ENCODE data around the gene PDXK. TPM values are rescaled to one million over a fixed set of nuclear protein-coding genes. Genes with fewer than 3 reads are reported as not detected.
"Not testable (repeated sequence)": the region's sequence is repeated elsewhere in the genome, so short reads cannot be mapped to it uniquely, and the experiment has no call there.

Gene PDXK
- 38.9 and 45.7 TPM in 2 replicates for total RNA-seq (2014; rRNA removed; shearing (Covaris generic))
- polyA plus RNA-seq (2014; cell fraction: nucleus; rRNA removed) = 35.1 and 38.7 TPM in 2 replicates

DNA sequence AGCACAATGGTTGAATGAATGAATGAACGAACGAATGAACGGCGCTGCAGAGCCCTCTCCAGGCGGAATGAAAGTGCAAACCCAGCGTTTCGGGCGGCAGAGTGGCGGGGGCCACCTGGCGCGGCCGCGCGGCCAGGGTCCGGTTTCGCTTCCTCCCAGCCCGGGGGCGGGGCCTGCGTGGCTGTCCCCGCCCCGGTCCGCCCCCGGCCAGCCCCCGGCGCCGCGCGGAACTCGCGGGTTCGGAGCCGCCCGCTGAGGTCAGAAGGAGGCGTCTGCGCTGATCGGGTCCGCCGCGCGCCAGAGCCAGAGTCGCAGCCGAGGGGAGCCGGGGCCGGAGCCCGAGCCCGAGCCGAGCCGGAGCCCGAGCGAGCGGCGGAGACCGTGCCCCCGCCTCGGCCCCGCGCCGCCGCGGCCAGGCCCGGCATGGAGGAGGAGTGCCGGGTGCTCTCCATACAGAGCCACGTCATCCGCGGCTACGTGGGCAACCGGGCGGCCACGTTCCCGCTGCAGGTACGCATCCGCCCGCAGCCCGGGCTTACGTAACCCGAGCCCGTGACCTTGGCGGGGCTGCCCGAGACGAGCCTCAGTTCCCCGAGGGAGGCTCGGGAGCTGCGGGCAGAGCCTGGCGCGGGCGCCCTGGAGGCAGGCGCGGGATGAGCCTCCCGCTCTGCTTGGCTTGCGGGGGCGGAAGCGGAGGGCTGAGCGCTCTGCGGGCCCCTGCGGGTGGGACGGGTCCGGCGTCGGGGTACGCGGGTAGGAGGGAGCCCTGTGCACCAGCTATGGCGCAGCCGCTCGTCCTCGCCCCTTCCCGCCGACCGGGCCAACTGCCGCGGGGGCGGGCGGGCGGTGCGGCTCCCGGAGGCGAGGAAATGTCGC, at the start of gene PDXK:
PDXK (plus strand) TSS at position 258 of the 876 bp plus-strand sequence; CDS start at position 424, 166 bp downstream.
- peak; percentile 62 for DNase-seq (ENCODE audit: extremely low read depth, low read depth)

DNA sequence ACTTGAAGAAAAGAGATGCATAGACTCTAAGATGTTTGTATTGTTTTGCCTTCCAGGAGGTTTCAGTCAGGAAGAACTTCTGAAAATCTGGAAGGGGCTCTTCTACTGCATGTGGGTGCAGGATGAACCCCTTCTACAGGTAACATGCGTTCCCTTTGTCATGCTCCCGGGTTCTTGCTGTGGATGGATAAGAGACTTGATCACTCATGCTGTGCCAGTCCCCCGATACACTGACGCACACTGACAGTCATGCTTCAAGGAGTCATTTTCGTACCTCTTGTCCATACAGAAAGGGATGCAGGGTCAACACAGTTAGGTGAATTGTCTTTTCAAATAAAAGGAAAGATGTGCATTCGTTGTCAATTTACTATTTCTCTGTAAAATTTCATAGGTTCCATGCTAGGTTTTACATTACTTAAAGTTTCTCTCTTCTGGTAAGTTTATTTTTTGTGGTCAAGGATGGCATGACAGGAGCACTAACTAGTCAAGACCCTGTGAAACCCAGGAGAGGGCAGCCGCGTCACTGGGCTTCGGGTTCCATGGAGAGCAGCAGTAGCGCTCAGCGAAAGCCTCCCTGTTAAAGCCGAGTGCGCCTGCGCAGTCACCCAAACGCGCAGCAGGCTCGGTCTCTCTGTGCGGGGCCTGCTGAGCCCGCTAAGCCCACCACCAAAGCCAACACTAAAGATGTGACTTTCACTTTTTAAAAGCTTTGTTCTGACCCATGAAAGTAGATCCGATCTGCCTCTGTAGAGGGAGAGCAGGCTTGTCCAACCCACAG, 48.9 kb upstream of the PDXK start:
- no peak for DNase-seq (ENCODE audit: extremely low read depth, low read depth)

DNA sequence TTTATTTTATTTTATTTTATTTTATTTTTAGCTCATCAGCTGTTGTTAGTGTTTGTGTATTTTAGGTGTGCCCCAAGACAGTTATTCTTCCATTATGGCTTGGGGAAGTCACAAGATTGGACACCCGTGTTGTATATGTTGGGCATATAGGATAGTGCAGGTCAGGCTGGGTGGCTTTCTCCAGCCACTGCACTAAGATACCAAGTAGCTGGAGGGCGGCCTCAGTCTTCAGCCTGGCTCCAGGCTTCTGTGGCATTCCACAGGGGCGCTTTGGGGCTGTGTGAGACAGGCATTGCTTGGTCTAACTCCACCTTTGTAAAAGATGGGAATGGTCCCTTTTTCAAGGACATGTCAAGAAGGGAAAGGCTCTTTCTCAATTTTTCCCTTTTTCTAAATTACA, 43.1 kb upstream of the PDXK start:
- DNase-seq (ENCODE audit: extremely low read depth, low read depth) = no peak

DNA sequence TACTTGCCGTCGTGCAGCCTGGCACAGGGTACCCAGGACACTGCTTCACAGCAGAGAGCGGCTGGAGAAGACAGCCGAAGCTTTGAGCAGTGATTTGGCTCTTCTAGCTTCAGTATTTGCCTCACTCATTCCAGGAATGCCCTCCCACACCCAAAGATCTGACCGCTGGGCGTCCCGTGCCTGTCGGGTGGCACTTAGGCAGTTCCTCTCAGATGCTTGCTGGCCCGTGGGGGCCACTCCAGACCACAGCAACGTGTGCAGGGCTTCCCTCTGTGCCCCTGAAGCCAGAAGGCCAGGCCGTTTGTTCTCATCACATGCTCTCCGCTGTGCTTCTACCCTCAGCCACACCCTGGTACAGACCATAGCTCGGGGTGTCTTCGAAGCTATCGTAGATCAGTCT, 42.5 kb upstream of the PDXK start:
- no peak for DNase-seq (ENCODE audit: extremely low read depth, low read depth)

DNA sequence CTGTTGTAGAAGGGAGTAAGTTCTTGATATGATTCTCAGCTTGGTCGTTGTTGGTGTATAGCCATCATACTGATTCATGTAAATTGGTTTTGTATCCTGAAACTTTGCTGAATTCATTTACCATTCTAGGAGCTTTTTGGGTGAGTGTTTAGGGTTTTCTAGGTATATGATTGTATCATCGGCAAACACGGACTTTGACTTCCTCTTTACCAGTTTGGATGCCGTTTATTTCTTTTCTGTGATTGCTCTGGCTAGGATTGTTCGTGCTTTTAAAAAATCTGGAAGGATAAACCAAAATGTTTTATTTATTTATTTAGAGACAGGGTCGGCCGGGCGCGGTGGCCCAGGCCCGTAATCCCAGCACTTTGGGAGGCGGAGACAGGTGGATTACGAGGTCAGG, 39.0 kb upstream of the PDXK start:
- DNase-seq (ENCODE audit: extremely low read depth, low read depth) = no peak

DNA sequence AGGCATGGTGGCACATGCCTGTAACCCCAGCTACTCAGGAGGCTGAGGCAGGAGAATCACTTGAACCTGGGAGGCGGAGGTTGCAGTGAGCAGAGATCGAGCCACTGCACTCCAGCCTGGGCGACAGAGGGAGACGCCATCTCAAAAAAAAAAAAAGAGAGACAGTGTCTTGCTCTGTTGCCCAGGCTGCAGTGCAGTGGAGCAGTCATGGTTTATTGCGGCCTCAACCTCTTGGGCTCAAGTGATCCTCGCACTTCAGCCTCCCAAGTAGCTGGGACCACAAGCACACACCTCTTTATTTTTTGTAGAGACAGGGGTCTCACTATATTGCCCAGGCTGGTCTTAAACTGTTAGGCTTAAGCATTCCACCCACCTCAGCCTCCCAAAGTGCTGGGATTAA, 38.5 kb upstream of the PDXK start:
- DNase-seq (ENCODE audit: extremely low read depth, low read depth) = not testable (repeated sequence)

DNA sequence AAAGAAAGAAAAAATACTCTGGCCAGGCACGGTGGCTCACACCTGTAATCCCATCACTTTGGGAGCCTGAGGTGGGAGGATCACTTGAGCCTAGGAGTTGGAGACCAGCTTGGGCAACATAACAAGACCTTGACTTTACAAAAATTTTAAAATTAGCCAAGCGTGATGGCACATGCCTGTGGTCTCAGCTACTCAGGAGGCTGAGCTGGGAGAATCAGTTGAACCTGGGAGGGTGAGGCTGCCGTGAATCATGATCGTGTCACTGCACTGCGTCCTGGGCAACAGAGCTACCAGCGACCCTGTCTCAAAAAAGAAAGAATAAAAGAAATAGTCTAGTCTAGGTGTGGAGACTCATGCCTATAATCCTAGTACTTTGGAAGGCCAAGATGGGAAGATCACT, 37.3 kb upstream of the PDXK start:
- DNase-seq (ENCODE audit: extremely low read depth, low read depth) = no peak

DNA sequence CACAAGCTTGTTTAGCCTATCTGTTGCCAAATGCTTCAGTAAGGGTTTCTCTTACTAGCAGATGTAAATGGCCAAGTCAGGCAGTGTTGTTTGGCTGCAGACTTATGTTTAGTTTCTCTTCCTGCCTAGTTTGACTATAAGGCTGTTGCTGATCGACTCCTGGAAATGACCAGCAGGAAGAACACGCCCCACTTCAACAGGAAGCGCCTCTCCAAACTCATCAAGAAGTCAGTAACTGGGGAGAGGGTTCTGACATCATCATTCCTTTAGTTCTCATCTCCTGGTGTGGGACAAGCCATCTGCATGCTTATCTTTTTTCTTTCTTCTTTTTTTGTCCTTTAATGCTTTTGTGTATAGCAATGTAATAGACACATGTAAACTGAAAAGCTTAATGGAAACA, 34.5 kb upstream of the PDXK start:
- no peak for DNase-seq (ENCODE audit: extremely low read depth, low read depth)

DNA sequence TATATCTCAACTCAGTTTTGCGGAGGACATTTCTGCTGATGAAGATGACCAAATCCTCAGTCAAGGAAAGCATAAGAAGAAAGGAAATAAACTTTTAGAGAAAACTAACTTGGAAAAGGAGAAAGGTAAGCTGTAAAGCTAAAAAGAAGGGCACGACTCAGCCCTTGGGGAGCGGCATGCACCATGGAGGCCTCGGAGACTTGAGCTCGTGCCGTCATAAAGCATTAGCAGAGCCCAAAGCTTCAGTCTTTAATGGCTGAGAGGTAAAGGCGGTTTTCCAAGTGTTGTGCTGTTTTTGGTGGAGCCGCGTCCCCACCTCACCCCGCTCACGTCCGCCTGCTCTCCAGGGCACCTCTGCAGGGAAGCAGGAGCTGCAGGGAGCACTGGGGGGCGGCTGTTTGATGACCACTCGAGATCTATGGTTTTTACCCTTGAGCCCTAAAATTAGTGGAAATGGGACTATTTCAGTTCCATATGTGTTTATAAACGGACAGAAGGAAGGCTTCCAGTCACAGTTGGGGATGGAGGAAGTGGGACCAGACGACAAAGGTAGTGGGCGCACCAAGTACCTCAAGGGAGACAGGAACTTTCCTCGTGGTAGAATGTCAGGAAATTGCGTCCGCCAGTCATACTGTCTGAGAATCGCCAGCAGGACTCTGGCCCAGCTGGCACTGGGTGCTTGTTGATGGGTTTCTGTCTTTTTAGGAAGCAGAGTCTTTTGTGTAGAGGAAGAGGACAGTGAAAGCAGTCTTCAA, 31.9 kb upstream of the PDXK start:
- no peak for DNase-seq (ENCODE audit: extremely low read depth, low read depth)

DNA sequence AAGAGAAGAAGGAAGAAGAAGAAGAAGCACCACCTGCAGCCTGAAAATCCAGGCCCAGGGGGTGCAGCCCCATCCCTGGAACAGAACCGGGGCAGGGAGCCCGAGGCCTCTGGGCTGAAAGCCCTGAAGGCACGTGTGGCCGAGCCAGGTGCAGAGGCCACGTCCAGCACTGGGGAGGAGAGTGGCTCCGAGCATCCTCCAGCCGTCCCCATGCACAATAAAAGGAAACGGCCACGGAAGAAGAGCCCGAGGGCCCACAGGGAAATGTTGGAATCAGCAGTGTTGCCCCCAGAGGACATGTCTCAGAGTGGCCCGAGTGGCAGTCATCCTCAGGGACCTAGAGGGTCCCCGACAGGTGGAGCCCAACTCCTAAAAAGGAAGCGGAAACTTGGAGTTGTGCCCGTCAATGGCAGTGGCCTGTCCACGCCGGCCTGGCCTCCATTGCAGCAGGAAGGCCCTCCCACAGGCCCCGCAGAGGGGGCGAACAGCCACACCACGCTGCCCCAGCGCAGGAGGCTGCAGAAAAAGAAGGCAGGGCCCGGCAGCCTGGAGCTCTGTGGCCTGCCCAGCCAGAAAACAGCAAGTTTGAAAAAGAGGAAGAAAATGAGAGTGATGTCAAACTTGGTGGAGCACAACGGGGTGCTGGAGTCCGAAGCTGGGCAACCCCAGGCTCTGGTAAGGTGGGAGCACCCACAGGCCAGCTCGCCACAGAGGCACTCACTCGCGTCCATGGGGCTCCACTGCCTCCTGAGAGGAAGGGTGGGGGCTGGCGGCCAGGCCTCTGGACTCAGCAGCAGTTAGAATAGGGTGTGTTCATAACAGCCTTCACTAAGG, 31.1 kb upstream of the PDXK start:
- no peak for DNase-seq (ENCODE audit: extremely low read depth, low read depth)

DNA sequence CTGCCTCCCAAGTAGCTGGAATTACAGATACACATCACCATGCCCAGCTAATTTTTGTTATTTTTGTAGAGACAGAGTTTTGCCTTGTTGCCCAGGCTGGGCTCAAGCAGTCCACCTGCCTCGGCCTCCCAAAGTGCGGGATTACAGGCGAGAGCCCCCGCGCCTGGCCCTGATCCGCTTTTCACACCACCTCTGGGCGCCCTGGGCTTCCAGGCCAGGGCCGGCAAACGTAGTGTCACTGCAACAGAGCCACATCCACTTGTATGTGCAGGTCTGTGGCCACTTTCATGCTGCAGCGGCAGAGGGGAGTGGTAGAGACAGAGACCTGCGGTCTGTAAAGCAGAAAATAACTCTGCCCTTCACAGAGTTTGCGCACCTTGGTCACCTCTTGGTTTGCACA, 30.0 kb upstream of the PDXK start:
- DNase-seq (ENCODE audit: extremely low read depth, low read depth) = no peak

DNA sequence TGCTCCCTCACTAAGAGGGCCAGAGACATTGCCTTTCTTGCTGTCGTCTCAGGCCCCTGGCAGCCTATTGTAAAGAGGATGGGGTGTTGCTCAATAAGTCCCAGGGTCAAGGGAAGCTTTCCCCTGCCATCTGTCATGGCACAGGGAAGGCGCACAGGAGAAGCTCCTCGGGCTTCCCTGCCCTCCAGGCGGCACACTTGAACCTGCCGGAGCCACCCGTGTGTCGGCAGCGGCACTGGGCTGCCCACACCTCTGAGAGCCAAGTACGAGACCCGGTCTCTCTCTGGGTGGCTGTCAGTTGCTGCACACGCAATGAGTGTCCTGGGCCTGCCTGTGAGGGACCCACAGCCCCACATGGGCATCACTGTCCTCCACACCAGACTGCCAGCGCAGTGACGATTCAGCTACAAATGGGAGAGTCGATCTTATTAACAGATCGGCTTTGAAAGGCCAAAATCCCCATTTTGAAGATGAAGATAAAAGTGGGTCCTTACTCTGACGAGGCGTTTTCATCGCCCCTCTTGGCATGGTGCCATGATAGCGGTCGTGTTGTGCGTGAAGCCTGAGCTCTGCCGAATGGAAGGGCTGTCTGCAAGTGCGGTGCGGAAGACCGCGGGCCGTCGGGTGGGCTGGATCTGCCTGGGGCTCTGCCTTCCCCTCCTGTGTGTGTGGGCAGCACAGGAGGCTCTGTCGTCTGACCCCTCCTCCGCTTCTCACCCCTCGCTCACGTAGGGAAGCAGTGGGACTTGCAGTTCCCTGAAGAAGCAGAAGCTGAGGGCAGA, 29.2 kb upstream of the PDXK start:
- no peak for DNase-seq (ENCODE audit: extremely low read depth, low read depth)

DNA sequence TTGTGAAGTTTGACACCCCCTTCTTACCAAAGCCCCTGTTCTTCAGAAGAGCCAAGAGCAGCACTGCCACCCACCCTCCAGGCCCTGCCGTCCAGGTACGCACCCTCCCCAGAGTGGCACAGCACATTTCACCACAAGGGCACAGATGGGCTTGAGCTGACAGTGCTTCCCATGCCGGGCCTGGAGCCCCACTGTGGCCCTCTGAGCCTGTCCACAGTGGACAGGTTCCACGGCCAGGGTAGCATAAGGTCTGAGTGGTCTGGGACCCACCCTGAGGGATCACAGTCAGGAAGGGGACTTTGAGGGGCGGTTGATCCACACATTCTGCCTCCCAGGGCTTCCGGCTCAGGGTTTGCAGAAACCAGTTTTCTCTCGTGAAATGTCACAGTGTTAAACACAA, 28.6 kb upstream of the PDXK start:
- DNase-seq (ENCODE audit: extremely low read depth, low read depth) = no peak

DNA sequence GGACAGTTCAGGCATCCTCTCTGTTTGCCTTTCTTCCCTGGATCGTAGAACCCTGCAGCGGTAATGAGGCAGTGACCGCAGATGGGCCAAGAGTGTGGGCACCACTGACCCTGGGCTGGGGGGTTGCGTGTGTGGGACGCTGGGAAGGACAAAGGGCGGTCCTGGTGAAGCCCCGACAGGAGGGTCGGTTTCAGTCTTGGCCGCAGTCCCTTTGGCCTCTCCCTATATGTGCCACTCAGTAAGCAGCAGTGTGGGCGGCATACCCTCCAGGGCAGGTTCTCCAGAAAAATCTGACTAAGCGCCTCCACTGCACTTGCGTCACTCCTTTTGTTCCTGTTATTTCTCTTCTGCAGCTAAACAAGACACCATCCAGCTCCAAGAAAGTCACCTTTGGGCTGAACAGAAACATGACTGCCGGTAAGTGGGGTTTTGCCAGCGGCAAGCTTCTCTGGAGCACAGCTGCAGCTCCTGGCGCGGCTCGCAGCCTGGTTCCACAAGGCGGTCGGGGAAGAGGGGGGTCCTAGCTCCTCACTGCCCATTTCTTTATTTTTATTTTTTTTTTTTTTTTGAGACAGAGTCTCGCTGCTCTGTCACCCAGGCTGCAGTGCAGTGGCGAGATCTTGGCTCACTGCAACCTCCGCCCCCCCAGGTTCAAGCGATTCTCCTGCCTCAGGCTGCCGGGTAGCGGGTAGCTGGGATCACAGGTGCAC, 27.7 kb upstream of the PDXK start:
- no peak for DNase-seq (ENCODE audit: extremely low read depth, low read depth)

DNA sequence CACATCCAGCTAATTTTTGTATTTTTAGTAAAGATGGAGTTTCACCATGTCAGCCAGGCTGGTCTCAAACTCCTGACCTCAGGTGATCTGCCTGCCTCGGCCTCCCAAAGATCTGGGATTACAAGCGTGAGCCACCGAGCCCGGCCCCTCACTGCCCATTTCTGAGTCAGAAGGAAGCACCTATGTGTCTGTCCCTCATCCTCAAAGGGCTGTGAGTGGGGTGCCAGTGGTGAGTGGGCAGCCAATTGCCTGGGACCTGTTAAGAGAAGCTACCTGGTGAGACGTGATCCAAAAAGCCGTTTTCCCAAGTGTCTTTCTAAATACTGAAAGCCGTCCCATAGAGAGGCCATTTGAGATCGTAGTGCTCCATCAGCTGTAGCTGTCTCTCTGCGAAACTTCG, 27.1 kb upstream of the PDXK start:
- no peak for DNase-seq (ENCODE audit: extremely low read depth, low read depth)

DNA sequence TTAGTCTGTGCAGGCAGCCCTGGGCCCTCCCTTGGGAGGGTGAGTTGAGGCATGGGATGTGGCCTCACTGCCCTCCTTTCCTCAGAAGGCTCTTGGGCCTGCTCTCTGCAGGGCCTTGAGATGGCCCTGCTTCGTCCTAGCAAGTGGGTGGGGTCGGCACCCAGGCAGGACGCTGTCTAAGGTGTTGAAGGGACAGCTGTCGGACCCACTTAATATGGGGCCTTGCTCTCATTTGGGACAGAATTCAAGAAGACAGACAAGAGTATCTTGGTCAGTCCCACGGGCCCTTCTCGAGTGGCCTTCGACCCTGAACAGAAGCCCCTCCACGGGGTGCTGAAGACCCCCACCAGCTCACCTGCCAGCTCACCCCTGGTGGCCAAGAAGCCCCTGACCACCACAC, 26.0 kb upstream of the PDXK start:
- DNase-seq (ENCODE audit: extremely low read depth, low read depth) = no peak

DNA sequence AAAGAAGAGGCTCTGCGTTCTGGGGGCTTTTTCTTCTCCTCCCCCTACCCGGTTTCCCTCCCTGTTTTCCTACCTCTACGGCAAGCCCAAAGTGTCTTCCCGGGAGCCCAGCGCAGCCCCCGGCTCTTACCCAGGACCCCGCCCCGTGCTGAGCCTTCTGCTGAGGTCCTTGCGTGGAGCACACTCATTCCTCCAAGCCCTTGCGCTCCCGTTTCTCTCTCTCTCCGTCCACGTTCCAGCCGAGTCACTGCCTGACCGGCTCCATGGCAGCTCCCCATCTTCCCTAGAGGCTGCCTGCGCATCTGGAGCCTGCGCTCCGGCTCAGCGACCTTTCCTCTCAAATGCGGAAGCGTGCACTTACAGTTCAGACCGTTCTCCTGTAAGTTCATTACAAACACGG, 24.9 kb upstream of the PDXK start:
- DNase-seq (ENCODE audit: extremely low read depth, low read depth) = no peak

DNA sequence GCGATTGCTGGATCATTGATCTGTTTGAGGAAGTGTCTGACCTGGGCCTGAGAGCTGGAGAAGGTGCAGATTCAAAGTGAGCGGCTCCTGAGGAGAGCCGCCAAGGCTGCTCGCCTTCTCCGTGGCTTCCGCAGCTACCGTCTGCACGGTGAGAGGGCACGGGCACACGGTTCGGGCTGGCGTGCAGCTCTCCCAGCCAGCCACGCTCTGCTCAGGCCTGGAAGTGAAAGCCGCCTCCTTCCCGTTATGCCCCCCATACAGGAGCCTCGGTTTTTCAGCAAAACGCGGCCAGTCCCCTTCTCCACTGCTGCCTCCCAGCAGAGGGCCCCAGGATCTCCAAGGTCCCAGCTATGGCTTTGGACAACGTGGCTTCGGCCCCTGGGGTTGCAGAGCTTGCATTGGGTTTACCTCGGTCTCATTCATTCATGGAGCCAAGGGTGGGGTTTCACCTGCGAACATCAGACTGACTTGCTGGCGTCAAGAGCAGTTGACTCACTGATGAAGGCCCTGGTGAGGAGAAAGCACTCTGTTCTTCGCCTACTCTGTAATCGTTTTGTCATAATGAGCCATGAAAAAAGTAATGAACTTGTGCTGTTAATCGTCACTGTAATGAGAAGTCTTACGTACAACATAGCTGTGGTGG, 24.4 kb upstream of the PDXK start:
- DNase-seq (ENCODE audit: extremely low read depth, low read depth) = no peak

All from NCI-H460 (cell line).